AG09319 (cell line): ENCODE data around the gene WDR43.

ENCODE experiments used
- DNase-seq: peaks from one replicate; pipeline ENCODE4 v3.0.0-alpha.2; 2010; ENCODE audit warnings: low read depth; ENCODE audit errors: extremely low read depth
- CTCF ChIP-seq: IDR thresholded peaks from 2 replicates; pipeline ENCODE4 v1.5.1; 2011; ENCODE audit warnings: low read depth, mild to moderate bottlenecking, inconsistent platforms, low read length, moderate library complexity

Gene WDR43

GRCh38 chr2:28908172-28908571 is 13.7 kb downstream of the WDR43 start:
- DNase-seq, result no peak
- TF ChIP-seq CTCF, result no peak

- no peak for TF ChIP-seq CTCF
- DNase-seq, result no peak
These were observed 15.3 kb downstream of the WDR43 start for GRCh38 chr2:28909655-28910353.

GRCh38 chr2:28915939-28916338 is 21.5 kb downstream of the WDR43 start:
- TF ChIP-seq CTCF, result no peak
- no peak for DNase-seq

DNA sequence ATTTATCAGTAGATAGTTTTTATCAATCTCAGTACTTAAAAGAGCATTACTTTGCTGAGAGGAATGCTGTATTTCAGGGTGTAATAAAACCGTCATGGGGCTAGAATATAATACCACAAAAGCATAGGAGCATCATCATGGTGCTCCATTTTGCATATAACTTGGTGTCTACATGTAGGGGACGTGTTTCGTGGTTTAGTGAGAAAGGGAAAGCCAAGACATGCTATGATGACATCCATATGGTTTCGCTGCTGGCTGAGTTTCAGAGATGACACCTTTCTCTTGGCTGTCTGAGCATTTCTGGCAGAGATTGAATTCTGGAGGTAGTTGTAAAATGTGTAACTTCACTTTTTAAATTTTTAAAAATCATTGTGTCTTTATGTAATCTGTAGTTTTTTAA is 32.4 kb downstream of the WDR43 start:
- TF ChIP-seq CTCF, result no peak
- DNase-seq, result no peak

GRCh38 chr2:28927469-28927868 is 33.0 kb downstream of the WDR43 start:
- no peak for TF ChIP-seq CTCF
- no peak for DNase-seq

DNA sequence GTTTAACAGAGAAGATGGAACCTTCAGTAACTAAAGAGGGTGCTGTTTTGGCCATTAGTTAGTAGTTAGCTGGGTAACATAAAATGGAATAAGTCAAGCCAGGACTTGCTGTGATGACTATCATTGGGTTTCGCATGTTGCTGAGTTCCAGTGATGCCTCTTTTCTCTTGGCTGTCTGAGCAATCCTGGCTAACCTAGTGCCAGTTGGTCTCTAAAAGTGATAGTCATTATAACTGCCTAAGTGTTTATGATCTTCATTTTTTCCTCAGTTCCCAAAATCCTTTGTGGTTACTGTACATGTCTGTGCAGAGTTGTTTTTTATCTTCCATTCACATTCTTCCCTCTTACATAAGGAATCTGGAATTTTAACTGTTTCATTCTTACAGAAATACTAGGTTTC is 33.4 kb downstream of the WDR43 start:
- no peak for TF ChIP-seq CTCF
- peak; percentile 3 for DNase-seq

DNA sequence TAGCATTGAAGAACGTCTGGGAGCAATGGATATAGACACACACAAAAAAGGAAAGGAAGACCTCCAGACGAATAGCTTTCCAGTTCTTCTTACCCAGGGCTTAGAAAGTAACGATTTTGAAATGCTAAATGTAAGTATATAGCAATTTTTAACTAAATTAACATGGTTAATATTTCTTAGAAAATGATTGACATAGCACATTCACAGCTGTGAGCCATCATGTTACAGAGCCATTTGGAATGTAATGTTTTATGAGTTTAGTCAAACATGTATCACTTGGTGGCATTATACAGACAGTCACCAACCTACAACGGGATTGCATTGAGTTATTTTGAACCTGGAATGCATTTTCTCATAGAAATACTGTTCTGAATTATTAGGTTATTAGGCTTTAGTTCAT is 35.1 kb downstream of the WDR43 start:
- no peak for TF ChIP-seq CTCF

More for the DNA sequence above, 35.1 kb downstream of the WDR43 start:
- no peak for DNase-seq
